Stomach (tissue), 9 donors: ENCODE measurements around the gene PLEKHG3. TPM values are rescaled to one million over a fixed set of nuclear protein-coding genes. Genes with fewer than 3 reads are reported as not detected.

Source experiments
- DNase-seq, 2 donors: peaks; one replicate each; pipeline versions ENCODE4 v3.0.0 to v3.0.0-alpha.2; 2013 to 2019
- H3K27ac ChIP-seq, 5 donors: fragments of 200-600 bp in 4 of 5; sonication (generic) in 4 of 5; one replicate each; pipeline ENCODE4 v1.5.1; 2013 to 2019; ENCODE audit warnings: mild to moderate bottlenecking in 1 of 5, moderate library complexity in 1 of 5
- H3K27me3 ChIP-seq, 3 donors: fragments of 200-600 bp; sonication (generic); one replicate each; pipeline ENCODE4 v1.5.1; 2017 to 2019; ENCODE audit warnings: mixed run types in 1 of 3
- H3K36me3 ChIP-seq, 4 donors: fragments of 200-600 bp; sonication (generic); 1 replicate in 3 of 4; 2 replicates in 1 of 4; pipeline ENCODE4 v1.5.1; 2016 to 2019
- H3K4me1 ChIP-seq, 4 donors: fragments of 200-600 bp; sonication (generic); one replicate each; pipeline ENCODE4 v1.5.1; 2016 to 2019
- H3K4me3 ChIP-seq, 4 donors: fragments of 200-600 bp; sonication (generic) in 3 of 4; one replicate each; pipeline ENCODE4 v1.5.1; 2016 to 2019; ENCODE audit warnings: mild to moderate bottlenecking in 1 of 4
- H3K9me3 ChIP-seq, 4 donors: fragments of 200-600 bp; sonication (generic); one replicate each; pipeline ENCODE4 v1.5.1; 2016 to 2019
- CTCF ChIP-seq, 7 experiments: fragments of 450-650 bp in 4 of 7; fragments of 200-600 bp in 3 of 7; sonication (generic) in 3 of 7; IDR thresholded peaks; one replicate each; pipeline ENCODE4 v1.5.1; 2016 to 2019; ENCODE audit warnings: antibody characterized with exemption in 7 of 7, control low read depth in 2 of 7, mild to moderate bottlenecking in 1 of 7
- EP300 ChIP-seq: sonication (generic); formaldehyde crosslinking; IDR thresholded peaks from one replicate; pipeline ENCODE4 v1.6.1; 2017; ENCODE audit warnings: antibody characterized with exemption
- POLR2A ChIP-seq, 4 donors: fragments of 450-650 bp; IDR thresholded peaks; one replicate each; pipeline ENCODE4 v1.6.1; 2016; ENCODE audit warnings: antibody characterized with exemption in 4 of 4, control low read depth in 2 of 4, mild to moderate bottlenecking in 1 of 4, moderate library complexity in 1 of 4
- POLR2AphosphoS5 ChIP-seq, 3 donors: sonication (generic); formaldehyde crosslinking; IDR thresholded peaks; one replicate each; pipeline ENCODE4 v1.6.1; 2016; ENCODE audit warnings: antibody characterized with exemption in 3 of 3
- WGBS, 5 donors: extraction: QIAGEN DNeasy Blood & Tissue Kit in 3 of 5; methylation state at CpG; one replicate each; pipeline versions ENCODE4 v1.1.5 to v1.1.7; 2013 to 2018; 5-methylcytosine and 5-hydroxymethylcytosine counted together
- intact Hi-C: fragments of 100-400 bp; cut with DNase I; formaldehyde crosslinking; loops from one replicate; pipeline ENCODE4 v1.15.1; 2023; ENCODE audit warnings: low total_unique reads
- polyA plus RNA-seq, 3 donors: library from polyadenylated mRNA; stranded (reverse); fragments of 200-250 nt; gene quantifications; one replicate each; pipeline ENCODE4 v1.2.3, GENCODE V29; 2013
- total RNA-seq, 5 donors: library from RNA; depleted of rRNA; stranded (reverse); fragments of >200 nt; gene quantifications; one replicate each; pipeline versions ENCODE4 v1.1.0 to v1.2.3, GENCODE V29; 2014 to 2016
- donor health status: healthy with polysubstance abuse.
- donor health status: Bipolar disorder and iron deficiency.
- donor health status: healthy.

Gene PLEKHG3
- total and polyA plus RNA-seq, 8 donors = 7.3 to 292 (median 25.6) TPM

GRCh38 chr14:64714432-64715025 is 10.3 kb downstream of the PLEKHG3 start:
- Histone ChIP-seq H3K36me3 (no peaks in the 10 kb centered on the region), H3K9me3 (peaks cover 0 to 9% (median 0%) of the 10 kb centered on the region in 4 donors), H3K4me1 (peaks cover 41 to 72% (median 60%) of the 10 kb centered on the region in 4 donors), H3K27me3 (no peaks in the 10 kb centered on the region), H3K27ac (peak overlapping the region in 4 of 5 donors; percentile 78 to 87 (median 80)), H3K4me3 (no peak overlapping the region)
- TF ChIP-seq EP300 (no peak), POLR2AphosphoS5 (IDR thresholded peaks at IDR 0.05) (no peak), POLR2A (IDR thresholded peaks at IDR 0.05) (no peak), CTCF (IDR thresholded peaks at IDR 0.05) (no peak)
- intact Hi-C loops = no loop called here
- no peak for DNase-seq
- WGBS, 5 donors = 78 to 85% (median 84%) methylated on average over 5 of the region's 5 CpGs

DNA sequence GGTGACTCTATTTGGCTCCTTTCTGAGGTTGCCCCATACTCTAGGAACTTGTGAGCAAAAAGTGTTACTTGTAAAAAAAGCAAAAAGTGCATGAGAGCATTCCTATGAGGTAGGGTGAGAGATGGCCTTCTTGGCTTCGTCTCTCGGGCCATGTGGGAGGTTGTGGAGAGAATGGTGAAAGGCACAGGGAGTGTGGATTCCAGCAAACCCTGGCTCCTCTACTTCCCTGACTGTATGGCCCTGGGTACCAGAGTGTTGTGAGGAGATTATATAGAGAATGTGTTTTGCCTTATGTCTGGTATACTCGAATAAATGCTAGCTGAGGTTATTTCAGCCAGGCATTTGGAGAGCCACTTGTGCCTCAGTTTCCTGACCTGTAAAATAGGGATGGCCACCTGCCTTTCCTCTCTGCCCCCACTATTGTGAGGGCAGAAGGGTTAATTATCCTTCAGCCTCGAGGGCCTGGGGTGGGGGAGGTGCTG is 11.0 kb downstream of the PLEKHG3 start:
- Histone ChIP-seq H3K36me3 (no peaks in the 10 kb centered on the region), H3K27ac (peak overlapping the region in 4 of 5 donors; percentile 78 to 87 (median 80)), H3K9me3 (peaks cover 0 to 9% (median 0%) of the 10 kb centered on the region in 4 donors), H3K4me3 (peak overlapping the region; percentile 39 to 46 (median 42)), H3K27me3 (no peaks in the 10 kb centered on the region), H3K4me1 (peaks cover 45 to 72% (median 61%) of the 10 kb centered on the region in 4 donors)
- WGBS, 5 donors = 41 to 57% (median 45%) methylated on average over 4 of the region's 4 CpGs
- TF ChIP-seq EP300 (no peak), POLR2AphosphoS5 (IDR thresholded peaks at IDR 0.05) (no peak), CTCF (IDR thresholded peaks at IDR 0.05) (no peak), POLR2A (IDR thresholded peaks at IDR 0.05) (no peak)
- intact Hi-C loops = no loop called here
- no peak for DNase-seq

GRCh38 chr14:64715628-64716412 is 11.6 kb downstream of the PLEKHG3 start:
- H3K4me3 ChIP-seq = peak overlapping the region; percentile 39 to 46 (median 42)

More at GRCh38 chr14:64715628-64716412, 11.6 kb downstream of the PLEKHG3 start:
- WGBS, 5 donors = 15 to 36% (median 27%) methylated on average over 19 to 22 of the region's 22 CpGs
- Histone ChIP-seq H3K27me3 (no peaks in the 10 kb centered on the region), H3K4me1 (peaks cover 51 to 72% (median 61%) of the 10 kb centered on the region in 4 donors), H3K36me3 (no peaks in the 10 kb centered on the region), H3K27ac (peak overlapping the region; percentile 31 to 87 (median 79)), H3K9me3 (peaks cover 0 to 9% (median 0%) of the 10 kb centered on the region in 4 donors)
- TF ChIP-seq POLR2AphosphoS5 (IDR thresholded peaks at IDR 0.05) = no peak
- TF ChIP-seq CTCF (IDR thresholded peaks at IDR 0.05) = no peak
- no peak for TF ChIP-seq EP300
- TF ChIP-seq POLR2A (IDR thresholded peaks at IDR 0.05) = no peak
- peak; percentile 53 to 79 for DNase-seq
- intact Hi-C loops = no loop called here
